Measurements from ENCODE around the gene LSM14B. TPM values are rescaled to one million over a fixed set of nuclear protein-coding genes. Genes with fewer than 3 reads are reported as not detected.

Gene LSM14B
- total and polyA plus RNA-seq, 11 donors, result 26.1 to 64.7 (median 54.6) TPM

- intact Hi-C loops (cut with DNase I), result no loop called here
- 45 to 52% (median 47%) methylated on average over 7 of the region's 7 CpGs for WGBS, 4 donors
Observed at GRCh38 chr20:62104791-62105345, 17.4 kb upstream of the LSM14B start.

GRCh38 chr20:62105592-62105991 lies 16.7 kb upstream of the LSM14B start:
- Histone ChIP-seq H3K27ac (no peak overlapping the region), H3K4me3 (no peak overlapping the region), H3K9me3 (peaks cover 0 to 63% (median 43%) of the 10 kb centered on the region in 12 donors), H3K27me3 (no peaks in the 10 kb centered on the region), H3K36me3 (no peaks in the 10 kb centered on the region), H3K4me1 (no peaks in the 10 kb centered on the region)
- no peak for ATAC-seq
- WGBS, 4 donors, result 89 to 96% (median 94%) methylated on average over 5 of the region's 5 CpGs
- TF ChIP-seq CTCF (IDR thresholded peaks at IDR 0.05), result no peak
- no peak for TF ChIP-seq POLR2A (IDR thresholded peaks at IDR 0.05)
- DNase-seq, result no peak
- intact Hi-C loops (cut with DNase I), result no loop called here

More at GRCh38 chr20:62104791-62105345, 17.4 kb upstream of the LSM14B start:
- H3K4me1 ChIP-seq, result no peaks in the 10 kb centered on the region
- H3K27ac ChIP-seq, result no peak overlapping the region
- DNase-seq, result no peak
- peaks cover 0 to 64% (median 42%) of the 10 kb centered on the region in 12 donors for H3K9me3 ChIP-seq
- TF ChIP-seq CTCF (IDR thresholded peaks at IDR 0.05), result no peak
- no peak for TF ChIP-seq POLR2A (IDR thresholded peaks at IDR 0.05)
- ATAC-seq, result no peak
- no peaks in the 10 kb centered on the region for H3K27me3 ChIP-seq
- no peak overlapping the region for H3K4me3 ChIP-seq
- H3K36me3 ChIP-seq, result no peaks in the 10 kb centered on the region

- no peak for TF ChIP-seq POLR2A (IDR thresholded peaks at IDR 0.05)
- TF ChIP-seq CTCF (IDR thresholded peaks at IDR 0.05), result no peak
- no peak overlapping the region for H3K27ac ChIP-seq
- ATAC-seq (no peak), DNase-seq (no peak)
- H3K36me3 ChIP-seq, result no peaks in the 10 kb centered on the region
- intact Hi-C loops (cut with DNase I), result no loop called here
- no peaks in the 10 kb centered on the region for H3K4me1 ChIP-seq
- peaks cover 0 to 4% (median 0%) of the 10 kb centered on the region in 9 donors for H3K27me3 ChIP-seq
- H3K9me3 ChIP-seq, result peaks cover 0 to 77% (median 48%) of the 10 kb centered on the region in 12 donors
- H3K4me3 ChIP-seq, result no peak overlapping the region
- 80 to 94% (median 88%) methylated on average over 6 of the region's 6 CpGs for WGBS, 4 donors
Observed at GRCh38 chr20:62111148-62111547, 11.1 kb upstream of the LSM14B start.

- ATAC-seq (no peak), DNase-seq (no peak)
- H3K4me3 ChIP-seq, result no peak overlapping the region
- intact Hi-C loops (cut with DNase I), result no loop called here
- peaks cover 0 to 65% (median 37%) of the 10 kb centered on the region in 12 donors for H3K9me3 ChIP-seq
- WGBS, 4 donors, result 90 to 95% (median 94%) methylated on average over 5 to 6 of the region's 6 CpGs
- TF ChIP-seq CTCF (IDR thresholded peaks at IDR 0.05), result no peak
- TF ChIP-seq POLR2A (IDR thresholded peaks at IDR 0.05), result no peak
- H3K36me3 ChIP-seq, result no peaks in the 10 kb centered on the region
- H3K27ac ChIP-seq, result no peak overlapping the region
- peaks cover 0 to 8% (median 0%) of the 10 kb centered on the region in 9 donors for H3K27me3 ChIP-seq
- peaks cover 0 to 6% (median under 1%) of the 10 kb centered on the region in 12 donors for H3K4me1 ChIP-seq
Observed at GRCh38 chr20:62112368-62112767, 9.9 kb upstream of the LSM14B start.

All from heart left ventricle (tissue), 16 donors.